GM23248 (cell line): Measurements from ENCODE around the gene CHST10. TPM values are rescaled to one million over a fixed set of nuclear protein-coding genes. Genes with fewer than 3 reads are reported as not detected.
"Not testable (repeated sequence)": the region's sequence is repeated elsewhere in the genome, so short reads cannot be mapped to it uniquely, and the experiment has no call there.

Experiments used
- DNase-seq: peaks from one replicate; pipeline ENCODE4 v3.0.0-alpha.2; 2015
- H2AFZ ChIP-seq: fragments of 200-600 bp; sonication (generic); 2 replicates; pipeline ENCODE4 v1.6.1; 2016; ENCODE audit warnings: antibody characterized with exemption
- H3F3A ChIP-seq: fragments of 200-600 bp; sonication (generic); 2 replicates; pipeline ENCODE4 v1.6.1; 2016; ENCODE audit warnings: mild to moderate bottlenecking, antibody characterized with exemption, mixed run types; ENCODE audit not compliant: insufficient read depth
- H3K27ac ChIP-seq: fragments of 200-600 bp; sonication (generic); 2 replicates; pipeline ENCODE4 v1.5.1; 2016; ENCODE audit warnings: mild to moderate bottlenecking
- H3K27me3 ChIP-seq: fragments of 200-600 bp; sonication (generic); replicated peaks from 2 replicates; pipeline ENCODE4 v1.6.1; 2016; ENCODE audit warnings: mild to moderate bottlenecking; ENCODE audit not compliant: insufficient read depth
- H3K36me3 ChIP-seq: fragments of 200-600 bp; sonication (generic); 2 replicates; pipeline ENCODE4 v1.6.1; 2016; ENCODE audit warnings: low read depth, mild to moderate bottlenecking
- H3K4me1 ChIP-seq: fragments of 200-600 bp; sonication (generic); 2 replicates; pipeline ENCODE4 v1.6.1; 2016; ENCODE audit warnings: mild to moderate bottlenecking; ENCODE audit not compliant: insufficient read depth
- H3K4me2 ChIP-seq: fragments of 200-600 bp; sonication (generic); one replicate; pipeline ENCODE4 v1.6.1; 2016; ENCODE audit warnings: mild to moderate bottlenecking; ENCODE audit not compliant: unreplicated experiment
- H3K4me3 ChIP-seq: fragments of 200-600 bp; sonication (generic); 2 replicates; pipeline ENCODE4 v1.5.1; 2016; ENCODE audit warnings: mild to moderate bottlenecking
- H3K79me2 ChIP-seq: fragments of 200-600 bp; sonication (generic); 2 replicates; pipeline ENCODE4 v1.6.1; 2016; ENCODE audit warnings: mild to moderate bottlenecking; ENCODE audit not compliant: insufficient read depth
- H3K9ac ChIP-seq: fragments of 200-600 bp; sonication (generic); 2 replicates; pipeline ENCODE4 v1.6.1; 2016; ENCODE audit warnings: mild to moderate bottlenecking
- H3K9me2 ChIP-seq: fragments of 200-600 bp; sonication (generic); 2 replicates; pipeline ENCODE4 v1.6.1; 2016; ENCODE audit warnings: mixed run types, mild to moderate bottlenecking, moderate library complexity; ENCODE audit not compliant: insufficient read depth
- H3K9me3 ChIP-seq: fragments of 200-600 bp; sonication (generic); one replicate; pipeline ENCODE4 v1.6.1; 2017; ENCODE audit warnings: low read depth
- H4K20me1 ChIP-seq: fragments of 200-600 bp; sonication (generic); 2 replicates; pipeline ENCODE4 v1.6.0; 2016; ENCODE audit not compliant: insufficient read depth
- EZH2 ChIP-seq: fragments of 200-600 bp; sonication (generic); IDR thresholded peaks from 2 replicates; pipeline ENCODE4 v1.6.1; 2018; ENCODE audit warnings: antibody characterized with exemption, mild to moderate bottlenecking; ENCODE audit not compliant: insufficient read depth, poor library complexity, severe bottlenecking
- EZH2phosphoT487 ChIP-seq: fragments of 200-600 bp; sonication (generic); IDR thresholded peaks from 2 replicates; pipeline ENCODE4 v1.6.1; 2018; ENCODE audit warnings: antibody characterized with exemption, moderate library complexity, mild to moderate bottlenecking, low read depth; ENCODE audit not compliant: insufficient read depth
- WGBS, 2 experiments: methylation state at CpG; one replicate each; pipeline ENCODE4 v1.1.6; 2015 to 2017; ENCODE audit warnings: low lambda C conversion rate in 2 of 2, low coverage in 1 of 2; ENCODE audit errors: missing lambda C conversion rate in 2 of 2; 5-methylcytosine and 5-hydroxymethylcytosine counted together
- in situ Hi-C: fragments of 300-500 bp; cut with MboI; formaldehyde crosslinking; loops from 2 replicates; pipeline ENCODE4 v1.15.0; 2020
- polyA plus RNA-seq: library from polyadenylated mRNA; unstranded; fragments of >200 nt; fragmentation: Nextera tagmentation; extraction: Ambion mirVana; gene quantifications from 2 replicates; pipeline ENCODE4 v1.2.1, GENCODE V29; 2016
- total RNA-seq: library from RNA; depleted of rRNA; stranded (reverse); fragments of >200 nt; shearing (Covaris generic); gene quantifications from 2 replicates; pipeline ENCODE4 v1.2.3, GENCODE V29; 2014

Gene CHST10
- total and polyA plus RNA-seq, 2 experiments from 2014 or later = 4.7 to 6.2 TPM

GRCh38 chr2:100358554-100358953, 58.9 kb downstream of the CHST10 start:
- Histone ChIP-seq H3K4me2 (no peak overlapping the region), H3K4me1 (no peaks in the 10 kb centered on the region), H3K9me3 (no peaks in the 10 kb centered on the region), H3K9me2 (no peaks in the 10 kb centered on the region), H3K27me3 (0 out of 2 replicates have a peak, but pooled peaks cover 11% of the 10 kb centered on the region), H4K20me1 (no peaks in the 10 kb centered on the region), H3K36me3 (no peaks in the 10 kb centered on the region), H3K4me3 (no peak overlapping the region), H3F3A (no peaks in the 10 kb centered on the region), H3K27ac (no peak overlapping the region), H2AFZ (no peak overlapping the region), H3K79me2 (no peaks in the 10 kb centered on the region), H3K9ac (no peak overlapping the region)
- 64 to 69% methylated on average over 2 of the region's 2 CpGs for WGBS, 2 experiments
- no peak for DNase-seq
- TF ChIP-seq EZH2 = no peak
- TF ChIP-seq EZH2phosphoT487 = no peak
- in situ Hi-C loops = no loop called here

- Histone ChIP-seq H3K9me2 (no peaks in the 10 kb centered on the region), H3K4me3 (no peak overlapping the region), H3K27ac (no peak overlapping the region), H3K36me3 (no peaks in the 10 kb centered on the region), H3F3A (no peaks in the 10 kb centered on the region), H3K79me2 (no peaks in the 10 kb centered on the region), H3K4me2 (no peak overlapping the region), H3K9ac (no peak overlapping the region), H3K4me1 (no peaks in the 10 kb centered on the region), H3K27me3 (0 out of 2 replicates have a peak, but pooled peaks cover 11% of the 10 kb centered on the region), H3K9me3 (no peaks in the 10 kb centered on the region), H2AFZ (no peak overlapping the region), H4K20me1 (no peaks in the 10 kb centered on the region)
- no peak for DNase-seq
- TF ChIP-seq EZH2phosphoT487 (no peak), EZH2 (no peak)
- 43 to 46% methylated on average over 7 of the region's 7 CpGs for WGBS, 2 experiments
- in situ Hi-C loops = no loop called here
Observed at GRCh38 chr2:100352521-100352920, 64.9 kb downstream of the CHST10 start.

- Histone ChIP-seq H3K9me3 (no peaks in the 10 kb centered on the region), H3K27ac (no peak overlapping the region), H2AFZ (no peak overlapping the region), H3K9ac (no peak overlapping the region), H3K4me1 (no peaks in the 10 kb centered on the region), H3K9me2 (no peaks in the 10 kb centered on the region), H3K36me3 (no peaks in the 10 kb centered on the region), H4K20me1 (no peaks in the 10 kb centered on the region), H3K27me3 (no peaks in the 10 kb centered on the region; the same call in 1 of the 2 replicates), H3K4me2 (no peak overlapping the region), H3K4me3 (no peak overlapping the region), H3F3A (no peaks in the 10 kb centered on the region), H3K79me2 (no peaks in the 10 kb centered on the region)
- 40 to 46% methylated on average over 13 of the region's 13 CpGs for WGBS, 2 experiments
- TF ChIP-seq EZH2phosphoT487 (no peak), EZH2 (no peak)
- in situ Hi-C loops = no loop called here
- DNase-seq = no peak
Observed at GRCh38 chr2:100350661-100351185, 66.7 kb downstream of the CHST10 start.

GRCh38 chr2:100345144-100345543, 72.3 kb downstream of the CHST10 start:
- H3K9me3 ChIP-seq, H3K9ac ChIP-seq, H3K79me2 ChIP-seq, H3K4me3 ChIP-seq, in situ Hi-C loops, H3K9me2 ChIP-seq, H3F3A ChIP-seq, H3K4me1 ChIP-seq, H3K4me2 ChIP-seq, H2AFZ ChIP-seq, H4K20me1 ChIP-seq, H3K27ac ChIP-seq, DNase-seq, H3K36me3 ChIP-seq: not testable (repeated sequence)
- H3K27me3 ChIP-seq = peaks cover 11% of the 10 kb centered on the region
- WGBS, 2 experiments = 0% methylated on average over 1 of the region's 1 CpG

GRCh38 chr2:100344433-100344832, 73.0 kb downstream of the CHST10 start:
- H2AFZ ChIP-seq = no peak overlapping the region
- H3K79me2 ChIP-seq = no peaks in the 10 kb centered on the region
- peaks cover 11% of the 10 kb centered on the region for H3K27me3 ChIP-seq
- H4K20me1 ChIP-seq = no peaks in the 10 kb centered on the region
- H3K4me2 ChIP-seq = no peak overlapping the region
- no peaks in the 10 kb centered on the region for H3F3A ChIP-seq
- TF ChIP-seq EZH2phosphoT487 (no peak), EZH2 (no peak)
- DNase-seq = no peak
- no peak overlapping the region for H3K4me3 ChIP-seq
- WGBS, 2 experiments = 7 to 14% methylated on average over 4 of the region's 4 CpGs
- no peaks in the 10 kb centered on the region for H3K9me3 ChIP-seq
- no peaks in the 10 kb centered on the region for H3K36me3 ChIP-seq
- no peak overlapping the region for H3K27ac ChIP-seq
- in situ Hi-C loops = no loop called here
- no peaks in the 10 kb centered on the region for H3K9me2 ChIP-seq
- no peak overlapping the region for H3K9ac ChIP-seq
- H3K4me1 ChIP-seq = no peaks in the 10 kb centered on the region

- H3K9me3 ChIP-seq, H3K27ac ChIP-seq, in situ Hi-C loops, H3K4me2 ChIP-seq, H3K4me1 ChIP-seq, DNase-seq, H2AFZ ChIP-seq, H4K20me1 ChIP-seq, H3K4me3 ChIP-seq, H3K36me3 ChIP-seq, H3F3A ChIP-seq, H3K9me2 ChIP-seq, H3K79me2 ChIP-seq, H3K9ac ChIP-seq: not testable (repeated sequence)
- whole genome bisulfite sequencing, 2 experiments = 51 to 52% methylated on average over 2 of the region's 2 CpGs
- H3K27me3 ChIP-seq = peaks cover 23% of the 10 kb centered on the region
Observed at GRCh38 chr2:100342466-100342865, 75.0 kb downstream of the CHST10 start.
